Measurements from ENCODE around the gene PTPRJ.

Gene PTPRJ

DNA sequence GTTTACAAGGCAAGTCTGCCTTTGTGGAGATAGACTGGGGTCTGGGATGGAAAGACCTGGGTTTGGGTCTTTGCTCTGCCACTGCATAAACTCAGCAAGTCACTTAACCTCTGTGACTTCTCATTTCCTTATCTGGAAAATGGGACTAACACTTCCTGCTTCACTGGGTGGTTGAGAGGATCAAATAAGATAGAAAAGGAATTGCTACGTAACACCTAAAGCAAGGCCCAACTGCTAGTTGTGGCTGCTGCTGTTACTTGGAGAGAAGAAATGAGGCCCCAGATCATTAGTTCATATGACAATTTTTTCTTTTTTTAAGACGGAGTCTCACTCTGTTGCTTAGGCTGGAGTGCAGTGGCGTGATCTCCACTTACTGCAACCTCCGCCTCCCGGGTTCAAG lies 5.9 kb downstream of the PTPRJ start:
- H3K27me3 Mint-ChIP-seq (ENCODE audit: low read depth): no peaks in the 10 kb centered on the region

DNA sequence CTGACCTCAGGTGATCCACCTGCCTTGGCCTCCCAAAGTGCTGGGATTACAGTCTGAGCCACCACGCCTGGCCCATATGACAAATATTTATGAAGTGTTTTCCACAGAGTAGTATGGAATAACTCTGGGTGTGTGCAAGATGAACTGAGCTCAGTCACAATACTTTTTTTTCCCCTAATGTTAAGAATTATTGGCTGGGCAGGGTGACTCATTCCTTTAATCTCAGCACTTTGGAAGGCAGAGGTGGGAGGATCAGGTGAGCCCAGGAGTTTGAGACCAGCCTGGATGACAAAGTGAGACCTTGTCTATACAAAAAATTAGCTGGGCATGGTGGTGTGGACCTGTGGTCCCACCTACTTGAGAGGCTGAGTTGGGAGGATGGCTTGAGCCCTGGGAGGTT lies 6.4 kb downstream of the PTPRJ start:
- Mint-ChIP-seq H3K27me3 (ENCODE audit: low read depth) (no peaks in the 10 kb centered on the region), H3K36me3 (ENCODE audit: low read depth) (no peaks in the 10 kb centered on the region), H3K27ac (peak overlapping the region in 1 of 3 experiments; percentile 66), H3K9me3 (no peaks in the 10 kb centered on the region), H3K4me3 (peak overlapping the region in 1 of 3 experiments; percentile 17), H3K4me1 (peaks cover 20% of the 10 kb centered on the region)
- TF ChIP-seq, protein P1, sequence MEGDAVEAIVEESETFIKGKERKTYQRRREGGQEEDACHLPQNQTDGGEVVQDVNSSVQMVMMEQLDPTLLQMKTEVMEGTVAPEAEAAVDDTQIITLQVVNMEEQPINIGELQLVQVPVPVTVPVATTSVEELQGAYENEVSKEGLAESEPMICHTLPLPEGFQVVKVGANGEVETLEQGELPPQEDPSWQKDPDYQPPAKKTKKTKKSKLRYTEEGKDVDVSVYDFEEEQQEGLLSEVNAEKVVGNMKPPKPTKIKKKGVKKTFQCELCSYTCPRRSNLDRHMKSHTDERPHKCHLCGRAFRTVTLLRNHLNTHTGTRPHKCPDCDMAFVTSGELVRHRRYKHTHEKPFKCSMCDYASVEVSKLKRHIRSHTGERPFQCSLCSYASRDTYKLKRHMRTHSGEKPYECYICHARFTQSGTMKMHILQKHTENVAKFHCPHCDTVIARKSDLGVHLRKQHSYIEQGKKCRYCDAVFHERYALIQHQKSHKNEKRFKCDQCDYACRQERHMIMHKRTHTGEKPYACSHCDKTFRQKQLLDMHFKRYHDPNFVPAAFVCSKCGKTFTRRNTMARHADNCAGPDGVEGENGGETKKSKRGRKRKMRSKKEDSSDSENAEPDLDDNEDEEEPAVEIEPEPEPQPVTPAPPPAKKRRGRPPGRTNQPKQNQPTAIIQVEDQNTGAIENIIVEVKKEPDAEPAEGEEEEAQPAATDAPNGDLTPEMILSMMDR (IDR thresholded peaks at IDR 0.05; ENCODE audit: unreplicated experiment in 3 of 3): no peak

More for the DNA sequence above, 5.9 kb downstream of the PTPRJ start:
- Mint-ChIP-seq H3K9me3 (no peaks in the 10 kb centered on the region), H3K4me1 (peaks cover 16% of the 10 kb centered on the region), H3K4me3 (peak overlapping the region in 1 of 3 experiments; percentile 45), H3K27ac (peak overlapping the region in 1 of 3 experiments; percentile 66), H3K36me3 (ENCODE audit: low read depth) (no peaks in the 10 kb centered on the region)
- TF ChIP-seq, protein P1 (IDR thresholded peaks at IDR 0.05; ENCODE audit: unreplicated experiment in 3 of 3): no peak

DNA sequence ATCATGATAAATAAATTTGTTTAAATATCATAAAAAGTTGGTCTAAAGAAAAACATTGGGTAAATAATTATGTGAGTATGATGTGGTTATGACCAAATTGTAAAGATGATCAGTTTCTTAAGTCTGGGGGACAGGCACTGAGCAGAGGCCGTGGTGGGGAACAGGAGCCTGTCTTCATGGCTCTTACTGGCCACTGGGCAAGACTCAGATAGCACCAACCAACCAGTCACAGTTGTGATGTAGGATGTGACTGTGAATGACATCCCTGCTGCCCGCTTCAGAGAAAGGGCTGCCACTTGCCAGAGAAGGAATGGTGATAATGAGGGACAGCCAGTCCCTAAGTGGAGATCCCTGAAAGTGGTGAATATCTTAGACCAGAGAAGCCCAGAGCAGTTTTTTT lies 7.0 kb downstream of the PTPRJ start:
- TF ChIP-seq, protein P1 (IDR thresholded peaks at IDR 0.05; ENCODE audit: unreplicated experiment in 3 of 3): no peak
- no peak overlapping the region for H3K4me3 Mint-ChIP-seq
- H3K27ac Mint-ChIP-seq: peak overlapping the region in 1 of 3 experiments; percentile 52
- H3K9me3 Mint-ChIP-seq: no peaks in the 10 kb centered on the region
- no peaks in the 10 kb centered on the region for H3K36me3 Mint-ChIP-seq (ENCODE audit: low read depth)
- H3K4me1 Mint-ChIP-seq: peaks cover 20% of the 10 kb centered on the region
- H3K27me3 Mint-ChIP-seq (ENCODE audit: low read depth): no peaks in the 10 kb centered on the region

DNA sequence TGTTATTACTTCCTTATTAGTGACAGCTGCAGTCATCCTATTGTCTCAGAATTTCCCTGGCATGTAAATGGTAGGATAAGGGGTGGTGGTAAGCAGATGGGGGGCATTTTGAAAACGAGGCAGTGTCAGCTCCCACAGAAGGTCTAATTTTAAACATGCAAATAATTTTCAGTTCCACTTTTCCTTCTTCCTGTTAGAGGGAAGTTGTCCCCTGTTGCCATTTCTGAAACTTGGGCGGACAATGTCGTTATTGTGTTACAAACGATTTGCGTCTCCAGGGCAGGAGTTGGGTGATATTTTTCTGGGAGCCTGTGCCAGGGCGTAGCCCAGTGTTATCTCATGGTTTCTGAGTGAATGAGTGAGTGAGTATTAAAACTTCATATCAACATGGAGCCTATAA lies 7.4 kb downstream of the PTPRJ start:
- Mint-ChIP-seq H3K27me3 (ENCODE audit: low read depth) (no peaks in the 10 kb centered on the region), H3K4me3 (no peak overlapping the region), H3K27ac (peak overlapping the region in 2 of 3 experiments; percentile 24 to 52), H3K9me3 (no peaks in the 10 kb centered on the region), H3K36me3 (ENCODE audit: low read depth) (no peaks in the 10 kb centered on the region), H3K4me1 (peaks cover 18% of the 10 kb centered on the region)
- TF ChIP-seq, protein P1 (IDR thresholded peaks at IDR 0.05; ENCODE audit: unreplicated experiment in 3 of 3): no peak

DNA sequence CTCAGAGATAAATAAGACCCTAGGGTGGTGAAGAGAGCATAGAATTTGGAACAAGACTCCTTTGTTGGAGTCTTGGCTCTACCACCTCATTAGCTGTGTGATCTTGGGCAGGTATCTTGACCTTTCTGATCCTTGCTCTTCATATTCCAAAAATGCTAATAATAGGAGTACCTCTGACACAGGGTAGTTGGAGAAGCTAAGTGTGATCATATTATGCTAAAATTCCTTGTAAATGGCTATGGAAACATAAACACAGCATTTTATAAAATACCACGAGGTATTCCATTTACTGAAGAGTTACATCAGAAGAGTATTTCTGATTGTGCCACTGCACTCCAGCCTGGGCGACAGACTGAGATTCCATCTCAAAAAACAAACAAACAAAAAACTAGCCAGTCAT lies 9.4 kb downstream of the PTPRJ start:
- H3K27me3 Mint-ChIP-seq (ENCODE audit: low read depth): no peaks in the 10 kb centered on the region
- TF ChIP-seq, protein P1 (IDR thresholded peaks at IDR 0.05; ENCODE audit: unreplicated experiment in 3 of 3): no peak
- H3K9me3 Mint-ChIP-seq: no peaks in the 10 kb centered on the region
- H3K27ac Mint-ChIP-seq: peak overlapping the region in 1 of 3 experiments; percentile 82
- H3K4me1 Mint-ChIP-seq: peaks cover 6% of the 10 kb centered on the region
- no peaks in the 10 kb centered on the region for H3K36me3 Mint-ChIP-seq (ENCODE audit: low read depth)
- no peak overlapping the region for H3K4me3 Mint-ChIP-seq

DNA sequence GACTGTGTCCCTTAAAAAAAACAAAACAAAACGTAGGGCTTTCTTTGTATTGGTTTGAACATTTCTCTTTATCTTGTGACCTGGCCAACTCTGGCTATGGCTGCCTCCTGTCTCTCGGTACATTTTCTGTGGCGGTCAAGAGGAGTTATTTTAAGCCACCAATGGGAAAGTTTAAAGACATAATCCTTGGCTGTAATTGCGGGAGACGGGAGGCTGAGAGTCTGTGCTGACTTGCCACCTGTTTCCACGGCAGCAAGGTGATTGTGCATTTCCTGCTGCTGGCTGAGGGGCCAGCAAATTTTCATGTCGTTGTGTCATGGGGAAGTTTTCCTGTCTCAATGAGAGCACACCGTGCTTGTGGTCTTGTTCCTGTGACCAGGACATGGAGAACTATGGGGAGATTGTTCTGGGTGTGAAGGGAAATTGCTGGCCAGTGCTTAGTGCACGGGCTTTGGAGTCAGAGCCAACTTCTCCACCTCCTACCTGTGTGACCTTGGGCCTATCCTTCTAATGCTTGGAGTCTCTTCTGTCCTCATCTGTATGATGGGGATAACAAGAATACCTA lies 11.0 kb downstream of the PTPRJ start:
- no peaks in the 10 kb centered on the region for H3K27me3 Mint-ChIP-seq (ENCODE audit: low read depth)
- no peak overlapping the region for H3K4me3 Mint-ChIP-seq
- H3K9me3 Mint-ChIP-seq: no peaks in the 10 kb centered on the region
- no peaks in the 10 kb centered on the region for H3K36me3 Mint-ChIP-seq (ENCODE audit: low read depth)
- peaks cover 6% of the 10 kb centered on the region for H3K4me1 Mint-ChIP-seq
- H3K27ac Mint-ChIP-seq: peak overlapping the region; percentile 73 to 84 (median 82)
- TF ChIP-seq, protein P1 (IDR thresholded peaks at IDR 0.05; ENCODE audit: unreplicated experiment in 3 of 3): no peak

All from nephron (organoid).